ENCODE measurements around the gene SMCO2. TPM values are rescaled to one million over a fixed set of nuclear protein-coding genes. Genes with fewer than 3 reads are reported as not detected.

SMCO2 gene
- total and polyA plus RNA-seq, 10 donors, result 0.06 to 0.92 (median 0.16) TPM; not detected in 7

DNA sequence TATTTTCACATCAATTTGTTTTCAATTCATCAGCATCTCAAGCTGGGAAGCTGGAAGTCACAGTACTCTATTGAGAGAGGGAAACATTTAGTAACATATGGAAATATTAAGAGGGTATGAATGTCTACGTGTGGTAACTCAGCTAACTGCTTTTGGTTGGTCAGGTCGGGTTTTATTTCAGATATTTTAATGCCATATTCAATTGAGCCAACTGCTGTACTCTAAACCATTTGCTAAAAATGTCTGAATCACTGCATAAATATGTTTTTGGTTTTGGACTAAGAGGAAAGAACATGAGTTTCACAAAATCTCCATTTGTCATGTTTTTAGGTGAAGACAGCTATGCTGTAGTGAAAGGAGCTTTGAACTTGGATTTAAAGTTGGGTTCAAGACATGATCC, 58.6 kb downstream of the SMCO2 start:
- no peak for DNase-seq
- Histone ChIP-seq H3K9me3 (peaks cover 0 to 8% (median 0%) of the 10 kb centered on the region in 8 donors), H3K4me1 (no peaks in the 10 kb centered on the region), H3K27me3 (replicated peaks in 1 of 7) (no peaks in the 10 kb centered on the region), H3K4me3 (no peak overlapping the region), H3K27ac (no peak overlapping the region), H3K36me3 (no peaks in the 10 kb centered on the region)
- intact Hi-C loops (cut with DNase I; ENCODE audit: low total_unique reads), result no loop called here
- TF ChIP-seq POLR2AphosphoS5 (IDR thresholded peaks at IDR 0.05) (no peak), POLR2A (IDR thresholded peaks at IDR 0.05) (no peak), CTCF (IDR thresholded peaks at IDR 0.05 in 8 of 11, conservative IDR thresholded peaks at IDR 0.05 in 3 of 11) (no peak)
- 88 to 97% (median 93%) methylated on average over 2 of the region's 2 CpGs for WGBS, 5 donors

GRCh38 chr12:27505761-27506160, 59.2 kb downstream of the SMCO2 start:
- TF ChIP-seq POLR2A (IDR thresholded peaks at IDR 0.05), result no peak
- TF ChIP-seq POLR2AphosphoS5 (IDR thresholded peaks at IDR 0.05), result no peak
- TF ChIP-seq CTCF (IDR thresholded peaks at IDR 0.05 in 8 of 11, conservative IDR thresholded peaks at IDR 0.05 in 3 of 11), result no peak
- intact Hi-C loops (cut with DNase I; ENCODE audit: low total_unique reads), result no loop called here
- DNase-seq, result no peak
- H3K27ac ChIP-seq, result no peak overlapping the region
- H3K36me3 ChIP-seq, result no peaks in the 10 kb centered on the region
- H3K27me3 ChIP-seq (replicated peaks in 1 of 7), result no peaks in the 10 kb centered on the region
- H3K4me1 ChIP-seq, result no peaks in the 10 kb centered on the region
- no peak overlapping the region for H3K4me3 ChIP-seq
- peaks cover 0 to 8% (median 0%) of the 10 kb centered on the region in 8 donors for H3K9me3 ChIP-seq

- Histone ChIP-seq H3K27ac (no peak overlapping the region), H3K4me1 (no peaks in the 10 kb centered on the region), H3K27me3 (replicated peaks in 1 of 7) (no peaks in the 10 kb centered on the region), H3K36me3 (no peaks in the 10 kb centered on the region), H3K4me3 (no peak overlapping the region), H3K9me3 (peaks cover 0 to 8% (median 0%) of the 10 kb centered on the region in 8 donors)
- 93 to 96% (median 94%) methylated on average over 2 of the region's 2 CpGs for WGBS, 5 donors
- TF ChIP-seq CTCF (IDR thresholded peaks at IDR 0.05 in 8 of 11, conservative IDR thresholded peaks at IDR 0.05 in 3 of 11), result no peak
- TF ChIP-seq POLR2A (IDR thresholded peaks at IDR 0.05), result no peak
- no peak for TF ChIP-seq POLR2AphosphoS5 (IDR thresholded peaks at IDR 0.05)
- DNase-seq, result no peak
- intact Hi-C loops (cut with DNase I; ENCODE audit: low total_unique reads), result no loop called here
Observed at GRCh38 chr12:27506645-27507189, 60.2 kb downstream of the SMCO2 start.

DNA sequence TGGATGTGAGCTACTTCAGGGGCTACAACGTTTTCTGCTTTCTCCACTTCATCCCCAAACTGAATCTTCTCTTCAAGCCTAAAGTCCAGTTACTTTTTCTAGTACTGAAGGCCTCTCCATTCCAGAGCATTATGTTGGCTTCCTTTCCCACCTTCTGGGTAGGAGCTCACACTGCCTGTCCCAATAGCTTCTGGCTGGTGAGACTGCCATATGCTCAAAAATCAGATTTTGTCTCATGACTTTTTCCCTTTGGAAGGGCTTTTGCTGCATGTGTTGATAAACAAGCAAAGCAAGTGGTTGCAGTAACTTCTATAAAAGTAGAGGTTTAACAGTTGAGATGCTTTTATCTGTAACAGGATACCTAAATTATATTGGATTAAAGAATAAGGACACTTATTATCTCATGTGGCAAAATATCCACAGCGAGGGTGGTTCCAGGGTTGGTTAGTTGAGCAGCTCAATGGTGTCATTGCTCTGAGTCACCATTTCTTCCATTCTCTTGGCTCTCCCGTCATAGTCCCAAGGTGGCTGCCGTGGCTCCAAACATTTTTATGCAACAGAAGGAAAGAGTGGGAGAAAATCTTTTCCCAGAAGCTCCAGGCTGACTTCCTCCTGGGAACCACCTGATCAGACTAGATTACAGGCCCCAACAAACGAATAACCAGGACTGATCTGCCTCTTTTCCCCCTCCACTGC, 62.3 kb downstream of the SMCO2 start:
- Histone ChIP-seq H3K9me3 (peaks cover 0 to 8% (median 0%) of the 10 kb centered on the region in 8 donors), H3K4me3 (no peak overlapping the region), H3K27ac (no peak overlapping the region), H3K36me3 (no peaks in the 10 kb centered on the region), H3K27me3 (replicated peaks in 1 of 7) (no peaks in the 10 kb centered on the region), H3K4me1 (no peaks in the 10 kb centered on the region)
- TF ChIP-seq POLR2A (IDR thresholded peaks at IDR 0.05) (no peak), POLR2AphosphoS5 (IDR thresholded peaks at IDR 0.05) (no peak), CTCF (IDR thresholded peaks at IDR 0.05 in 8 of 11, conservative IDR thresholded peaks at IDR 0.05 in 3 of 11) (no peak)
- no peak for DNase-seq
- whole genome bisulfite sequencing, 5 donors, result 71 to 83% (median 77%) methylated on average over 5 of the region's 5 CpGs
- intact Hi-C loops (cut with DNase I; ENCODE audit: low total_unique reads), result no loop called here
